PC-3 (cell line): ENCODE results near the gene DBET. TPM values are rescaled to one million over a fixed set of nuclear protein-coding genes. Genes with fewer than 3 reads are reported as not detected.
A peak's percentile ranks its signal among the peaks of the same experiment; 100 is the strongest.
"Not testable (repeated sequence)": the region's sequence is repeated elsewhere in the genome, so short reads cannot be mapped to it uniquely, and the experiment has no call there.

Experiments
- ATAC-seq: fragments of 200-7000 bp; cut with Tn5 transposase; 2 replicates; pipeline ENCODE4 v1.9.1; 2020; ENCODE audit warnings: mild to moderate bottlenecking, moderate library complexity
- Bru-seq: library from RNA; stranded (reverse); fragments of 400-500 nt; gene quantifications from one replicate; lab custom pipeline; 2021; lab: Mats Ljungman, UMichigan
- BruChase-seq, 2 experiments: library from RNA; stranded (reverse); fragments of 400-500 nt; gene quantifications; one replicate each; lab custom pipeline; 2021; lab: Mats Ljungman, UMichigan
- BruUV-seq: library from RNA; stranded (reverse); fragments of 400-500 nt; replicated peaks from 2 replicates; lab custom pipeline; 2021; lab: Mats Ljungman, UMichigan
- CTCF ChIA-PET: fragments of 300-600 bp; sonication (Branson Sonifier 250); formaldehyde crosslinking; loops from one replicate; lab custom pipeline; 2022; ENCODE audit warnings: antibody characterized with exemption; lab: Charles Lee
- POLR2A ChIA-PET: fragments of 300-600 bp; sonication (Branson Sonifier 250); formaldehyde crosslinking; loops from one replicate; lab custom pipeline; 2022; ENCODE audit warnings: antibody characterized with exemption; ENCODE audit not compliant: unreplicated experiment; lab: Charles Lee
- DNase-seq: peaks from one replicate; pipeline ENCODE4 v3.0.0-alpha.2; 2015
- H2AFZ ChIP-seq: fragments of 300-600 bp; sonication (generic); 2 replicates; pipeline ENCODE4 v1.6.0; 2016; ENCODE audit warnings: antibody characterized with exemption, low read length
- H3F3A ChIP-seq: fragments of 300-600 bp; sonication (generic); one replicate; pipeline ENCODE4 v1.6.0; 2017; ENCODE audit warnings: antibody characterized with exemption, low read length, control low read depth, mild to moderate bottlenecking; ENCODE audit not compliant: unreplicated experiment
- H3K27ac ChIP-seq: fragments of 300-600 bp; sonication (generic); 2 replicates; pipeline ENCODE4 v1.5.1; 2016; ENCODE audit warnings: mild to moderate bottlenecking, low read length
- H3K27me3 ChIP-seq: fragments of 300-600 bp; sonication (generic); 2 replicates; pipeline ENCODE4 v1.6.1; 2016; ENCODE audit warnings: low read length, mixed read lengths
- H3K36me3 ChIP-seq: fragments of 300-600 bp; sonication (generic); 2 replicates; pipeline ENCODE4 v1.6.1; 2016; ENCODE audit warnings: low read depth, mixed run types, low read length, mixed read lengths
- H3K4me1 ChIP-seq: fragments of 300-600 bp; sonication (generic); 2 replicates; pipeline ENCODE4 v1.5.1; 2016; ENCODE audit warnings: low read length; ENCODE audit not compliant: insufficient read depth
- H3K4me2 ChIP-seq: fragments of 300-600 bp; sonication (generic); 2 replicates; pipeline ENCODE4 v1.6.0; 2016; ENCODE audit warnings: low read length
- H3K4me3 ChIP-seq: fragments of 300-600 bp; sonication (generic); 2 replicates; pipeline ENCODE4 v1.5.1; 2016; ENCODE audit warnings: mild to moderate bottlenecking, low read length, mixed read lengths
- H3K79me2 ChIP-seq: fragments of 300-600 bp; sonication (generic); 2 replicates; pipeline ENCODE4 v1.6.1; 2017; ENCODE audit warnings: low read length, mixed read lengths
- H3K9ac ChIP-seq: fragments of 300-600 bp; sonication (generic); 2 replicates; pipeline ENCODE4 v1.6.0; 2016; ENCODE audit warnings: mild to moderate bottlenecking, low read length
- H3K9me2 ChIP-seq: fragments of 300-600 bp; sonication (generic); replicated peaks from 2 replicates; pipeline ENCODE4 v1.6.1; 2016; ENCODE audit warnings: mixed run types, low read length, mixed read lengths
- H3K9me3 ChIP-seq: fragments of 300-600 bp; sonication (generic); 2 replicates; pipeline ENCODE4 v1.6.1; 2016; ENCODE audit warnings: low read length, mixed read lengths
- H4K20me1 ChIP-seq: fragments of 300-600 bp; sonication (generic); 2 replicates; pipeline ENCODE4 v1.6.1; 2016; ENCODE audit warnings: low read length, mixed read lengths
- EZH2 ChIP-seq: fragments of 300-600 bp; sonication (generic); IDR thresholded peaks from one replicate; pipeline ENCODE4 v1.6.1; 2017; ENCODE audit warnings: antibody characterized with exemption, mild to moderate bottlenecking, low read length; ENCODE audit not compliant: unreplicated experiment
- EZH2phosphoT487 ChIP-seq: fragments of 300-600 bp; sonication (generic); IDR thresholded peaks from 2 replicates; pipeline ENCODE4 v1.6.1; 2018; ENCODE audit warnings: mild to moderate bottlenecking, antibody characterized with exemption, low read length, borderline replicate concordance
- intact Hi-C: fragments of 100-400 bp; cut with micrococcal nuclease; formaldehyde crosslinking; loops from 2 replicates; pipeline ENCODE4 v1.9.0; 2023
- long read RNA-seq: library from polyadenylated mRNA; unstranded; transcript quantifications from one replicate; pipeline ENCODE4 v2.0.0, GENCODE V29; 2021; ENCODE audit not compliant: unreplicated experiment
- total RNA-seq: library from RNA; depleted of rRNA; stranded (reverse); fragments of >200 nt; gene quantifications from 2 replicates; pipeline ENCODE4 v1.2.3, GENCODE V29; 2014; rRNA removed
- TF ChIP-seq, protein P1 (sequence below): fragments of 300-600 bp; sonication (generic); conservative IDR thresholded peaks from 2 replicates; pipeline ENCODE4 v1.5.1; 2017; ENCODE audit warnings: antibody characterized with exemption, low read depth, mild to moderate bottlenecking, low read length

The DBET gene
- total RNA-seq (not detected in 2 replicates), Bru-seq, nascent RNA (not detected), BruChase-seq, experiment 1, labeled RNA remaining after a 6-hour chase (not detected), BruChase-seq, experiment 2, labeled RNA remaining after a 2-hour chase (not detected)
- long read RNA-seq = 0 reads

DNA sequence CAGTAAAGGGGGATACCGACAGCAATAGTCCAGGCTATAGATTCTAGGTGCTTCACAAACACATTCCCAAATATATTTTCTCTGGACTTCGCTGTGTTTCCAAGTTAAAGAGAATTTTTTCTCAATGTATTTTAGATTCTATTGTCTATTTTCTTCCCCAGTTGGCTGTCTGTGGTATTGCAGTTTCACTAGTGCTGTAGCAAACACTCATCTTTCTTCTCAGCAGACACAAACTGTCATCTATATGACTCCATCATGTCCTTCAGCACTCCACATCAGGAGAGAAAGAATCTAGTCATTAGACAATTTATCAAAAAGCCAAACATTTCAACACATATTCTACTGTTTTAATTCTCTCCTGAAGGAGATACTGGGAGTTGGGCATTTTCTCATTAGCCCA is at the start of gene DBET:
Gene DBET, plus strand, starts transcription at position 161 of the 400 bp plus-strand sequence.
- CTCF ChIA-PET, H3K9me2 ChIP-seq, H4K20me1 ChIP-seq, H3K36me3 ChIP-seq, H3K9ac ChIP-seq, H3K4me1 ChIP-seq, H3K79me2 ChIP-seq, H3F3A ChIP-seq, intact Hi-C loops, H3K27ac ChIP-seq, POLR2A ChIA-PET, H3K4me3 ChIP-seq, H3K9me3 ChIP-seq, BruUV-seq, H3K27me3 ChIP-seq, H2AFZ ChIP-seq, H3K4me2 ChIP-seq: not testable (repeated sequence)
- DNase-seq (peak; percentile 1), ATAC-seq (peak; percentile 72)

- H2AFZ ChIP-seq = no peak overlapping the region
Measured at GRCh38 chr4:190014771-190015537, 49.3 kb upstream of the DBET start.

GRCh38 chr4:190015538-190016368 is 48.5 kb upstream of the DBET start:
- Histone ChIP-seq H3K4me3 (no peak overlapping the region), H2AFZ (no peak overlapping the region), H3K9me2 (no peaks in the 10 kb centered on the region), H3K36me3 (no peaks in the 10 kb centered on the region), H3K4me1 (no peaks in the 10 kb centered on the region), H4K20me1 (no peaks in the 10 kb centered on the region), H3K27me3 (no peaks in the 10 kb centered on the region), H3K9ac (no peak overlapping the region), H3K4me2 (no peak overlapping the region), H3K27ac (no peak overlapping the region), H3K79me2 (no peaks in the 10 kb centered on the region), H3F3A (no peaks in the 10 kb centered on the region), H3K9me3 (no peaks in the 10 kb centered on the region)
- no peak for ATAC-seq
- intact Hi-C loops = no loop called here
- BruUV-seq = no TSS peak
- POLR2A ChIA-PET = no interaction called here
- no peak for DNase-seq
- TF ChIP-seq EZH2phosphoT487 (no peak), EZH2 (no peak)
- CTCF ChIA-PET = no interaction called here

More at GRCh38 chr4:190014771-190015537, 49.3 kb upstream of the DBET start:
- H3K4me1 ChIP-seq = no peaks in the 10 kb centered on the region
- TF ChIP-seq EZH2phosphoT487 (no peak), EZH2 (no peak)
- TF ChIP-seq, protein P1, sequence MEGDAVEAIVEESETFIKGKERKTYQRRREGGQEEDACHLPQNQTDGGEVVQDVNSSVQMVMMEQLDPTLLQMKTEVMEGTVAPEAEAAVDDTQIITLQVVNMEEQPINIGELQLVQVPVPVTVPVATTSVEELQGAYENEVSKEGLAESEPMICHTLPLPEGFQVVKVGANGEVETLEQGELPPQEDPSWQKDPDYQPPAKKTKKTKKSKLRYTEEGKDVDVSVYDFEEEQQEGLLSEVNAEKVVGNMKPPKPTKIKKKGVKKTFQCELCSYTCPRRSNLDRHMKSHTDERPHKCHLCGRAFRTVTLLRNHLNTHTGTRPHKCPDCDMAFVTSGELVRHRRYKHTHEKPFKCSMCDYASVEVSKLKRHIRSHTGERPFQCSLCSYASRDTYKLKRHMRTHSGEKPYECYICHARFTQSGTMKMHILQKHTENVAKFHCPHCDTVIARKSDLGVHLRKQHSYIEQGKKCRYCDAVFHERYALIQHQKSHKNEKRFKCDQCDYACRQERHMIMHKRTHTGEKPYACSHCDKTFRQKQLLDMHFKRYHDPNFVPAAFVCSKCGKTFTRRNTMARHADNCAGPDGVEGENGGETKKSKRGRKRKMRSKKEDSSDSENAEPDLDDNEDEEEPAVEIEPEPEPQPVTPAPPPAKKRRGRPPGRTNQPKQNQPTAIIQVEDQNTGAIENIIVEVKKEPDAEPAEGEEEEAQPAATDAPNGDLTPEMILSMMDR = no peak
- H3K4me3 ChIP-seq = no peak overlapping the region
- BruUV-seq = no TSS peak
- no peaks in the 10 kb centered on the region for H3K79me2 ChIP-seq
- no peaks in the 10 kb centered on the region for H3K27me3 ChIP-seq
- ATAC-seq (no peak), DNase-seq (no peak)
- ChIA-PET CTCF (no interaction called here), POLR2A (no interaction called here)
- H3K27ac ChIP-seq = no peak overlapping the region
- H3F3A ChIP-seq = no peaks in the 10 kb centered on the region
- no peaks in the 10 kb centered on the region for H3K36me3 ChIP-seq
- intact Hi-C loops = no loop called here
- H3K9ac ChIP-seq = no peak overlapping the region
- H3K4me2 ChIP-seq = no peak overlapping the region
- no peaks in the 10 kb centered on the region for H3K9me2 ChIP-seq
- no peaks in the 10 kb centered on the region for H4K20me1 ChIP-seq
- H3K9me3 ChIP-seq = no peaks in the 10 kb centered on the region
